HG03354 (cell line): Measurements from ENCODE around the gene IL10.
A peak's percentile ranks its signal among the peaks of the same experiment; 100 is the strongest.

ENCODE experiments used
- ATAC-seq: cut with Tn5 transposase; IDR thresholded peaks from one replicate; pipeline ENCODE4 v1.9.1; 2021; ENCODE audit warnings: mild to moderate bottlenecking; ENCODE audit not compliant: unreplicated experiment, poor library complexity, severe bottlenecking

IL10 gene

DNA sequence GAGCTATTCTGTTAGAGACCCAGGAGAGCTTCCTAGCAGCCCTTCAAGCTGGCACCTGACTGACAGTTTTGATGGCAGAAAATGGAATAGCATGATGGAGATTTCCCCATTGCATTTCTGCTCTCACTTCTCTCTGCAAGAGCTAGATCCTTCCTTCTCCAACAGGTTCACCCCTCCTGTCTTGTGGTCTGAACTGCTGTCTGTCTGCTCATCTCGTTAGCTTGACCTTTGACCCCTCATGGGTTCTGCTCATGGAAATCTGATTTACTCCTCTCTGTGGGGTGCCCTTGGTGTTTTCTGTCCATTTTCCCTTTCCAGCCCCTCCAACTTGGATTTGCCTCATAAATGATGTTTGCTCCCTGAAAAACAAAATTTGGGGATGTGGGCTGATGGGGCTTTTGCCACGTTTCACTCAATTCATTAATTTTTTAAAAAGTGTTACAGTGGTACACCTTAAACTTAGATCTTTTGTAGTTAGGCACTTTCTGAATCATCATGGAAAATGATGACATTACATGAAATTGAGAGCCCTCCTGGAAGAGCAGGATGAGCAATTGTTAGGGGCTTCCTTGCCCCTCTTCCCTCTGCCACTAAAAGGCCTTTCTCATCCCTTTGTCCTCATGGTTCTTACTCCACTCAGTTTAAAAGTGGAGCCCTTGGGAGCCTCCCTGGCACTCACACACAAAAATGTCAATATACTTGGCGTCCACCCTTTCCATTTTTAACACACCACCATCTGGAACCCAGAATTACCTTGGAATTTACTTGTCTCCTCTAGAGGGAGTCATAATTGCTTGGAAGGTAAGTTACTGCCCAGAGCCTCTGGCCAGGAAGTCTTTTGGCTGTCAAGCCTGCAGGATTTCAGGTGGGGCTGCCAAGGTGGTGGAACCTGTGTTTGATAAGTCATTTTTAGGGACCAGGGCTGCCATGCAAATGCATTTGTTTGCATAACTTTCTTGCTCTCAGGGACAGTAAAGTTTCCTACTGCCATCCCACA is 33.6 kb downstream of the IL10 start:
- no peak for ATAC-seq

DNA sequence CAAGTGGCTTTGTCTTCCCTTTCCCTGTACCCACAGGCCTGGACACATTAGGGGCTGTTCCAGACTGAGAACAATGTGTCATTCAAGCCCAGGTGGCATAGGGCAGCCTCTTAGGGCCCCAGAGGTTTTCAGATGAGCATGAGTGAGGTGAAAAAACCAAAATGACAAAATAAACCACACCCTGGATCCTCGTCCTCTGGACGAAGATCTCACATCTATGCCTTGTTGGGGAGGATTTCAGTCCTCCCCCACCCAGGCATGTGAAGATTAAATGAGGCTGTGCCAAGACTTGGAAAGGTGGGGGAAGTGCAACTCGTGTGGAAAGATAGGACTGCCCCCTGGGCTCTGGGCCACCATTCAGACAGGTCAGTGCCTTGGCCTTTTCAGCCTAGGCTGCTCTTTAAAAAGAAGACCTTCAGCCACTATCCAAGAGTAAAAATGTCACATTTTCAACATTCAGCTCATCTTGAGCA is 34.5 kb downstream of the IL10 start:
- ATAC-seq = peak; percentile 15

DNA sequence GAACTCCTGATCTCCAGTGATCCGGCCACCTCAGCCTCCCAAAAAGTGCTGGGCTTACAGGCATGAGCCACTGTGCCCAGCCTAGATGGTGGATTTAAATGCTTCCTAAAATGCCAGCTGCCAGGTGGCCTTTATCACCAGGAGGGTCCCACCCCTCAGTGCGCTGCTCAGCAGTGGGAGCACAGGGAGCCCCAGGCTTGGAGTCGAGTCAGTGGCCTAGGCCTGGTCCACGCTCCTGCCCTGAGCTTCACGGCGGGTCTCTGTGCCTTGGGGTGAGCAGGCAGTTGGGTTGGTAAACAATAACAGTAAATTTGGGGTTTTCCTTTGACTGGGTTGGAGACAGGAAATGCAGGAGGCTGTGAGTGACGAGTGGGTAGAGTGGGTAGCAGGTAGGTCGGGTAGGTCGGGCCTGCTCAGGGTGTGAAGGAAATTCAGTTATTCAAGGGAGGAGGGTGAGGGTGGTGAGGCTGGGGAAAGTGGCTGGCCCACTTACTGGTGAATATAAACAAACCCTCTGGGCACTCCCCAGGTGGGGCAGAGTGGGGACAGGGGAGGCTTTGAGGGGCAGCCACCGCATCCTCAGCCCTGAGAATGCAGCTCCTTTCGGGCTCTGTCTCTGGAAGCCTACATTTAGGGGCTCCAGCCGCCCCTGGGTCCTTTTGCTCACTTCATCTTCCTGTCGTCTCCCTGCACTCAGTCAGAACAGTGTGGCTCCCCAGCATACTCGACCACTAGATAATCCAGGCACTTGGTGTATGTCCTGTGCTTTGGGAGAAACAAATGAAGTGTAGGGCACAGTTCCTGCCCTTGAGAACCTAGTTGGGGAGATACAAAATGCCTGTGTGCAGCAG is 35.2 kb downstream of the IL10 start:
- ATAC-seq = no peak

DNA sequence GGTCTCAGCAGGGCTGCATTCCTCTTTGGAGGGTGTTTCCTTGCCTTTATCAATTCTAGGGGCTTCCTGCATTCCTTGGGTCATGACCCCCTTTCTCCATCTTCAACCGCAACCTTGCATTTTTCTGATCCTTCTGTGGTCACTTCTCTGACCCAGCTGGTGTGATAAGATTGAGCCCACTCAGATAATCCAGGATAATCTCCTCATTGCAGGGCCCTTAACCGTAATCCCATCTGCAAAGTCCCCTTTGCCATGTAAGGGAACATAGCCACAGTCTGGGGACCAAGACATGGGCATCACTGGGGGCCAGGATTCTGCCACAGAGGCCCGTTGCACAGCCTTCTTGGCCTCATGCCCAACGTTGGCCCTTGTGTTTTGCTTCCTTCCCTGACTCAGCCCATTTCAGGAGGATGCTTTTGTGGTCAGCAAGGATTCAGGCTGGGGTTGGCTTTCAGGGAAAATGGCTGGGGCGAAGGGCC is 36.7 kb downstream of the IL10 start:
- ATAC-seq = no peak

DNA sequence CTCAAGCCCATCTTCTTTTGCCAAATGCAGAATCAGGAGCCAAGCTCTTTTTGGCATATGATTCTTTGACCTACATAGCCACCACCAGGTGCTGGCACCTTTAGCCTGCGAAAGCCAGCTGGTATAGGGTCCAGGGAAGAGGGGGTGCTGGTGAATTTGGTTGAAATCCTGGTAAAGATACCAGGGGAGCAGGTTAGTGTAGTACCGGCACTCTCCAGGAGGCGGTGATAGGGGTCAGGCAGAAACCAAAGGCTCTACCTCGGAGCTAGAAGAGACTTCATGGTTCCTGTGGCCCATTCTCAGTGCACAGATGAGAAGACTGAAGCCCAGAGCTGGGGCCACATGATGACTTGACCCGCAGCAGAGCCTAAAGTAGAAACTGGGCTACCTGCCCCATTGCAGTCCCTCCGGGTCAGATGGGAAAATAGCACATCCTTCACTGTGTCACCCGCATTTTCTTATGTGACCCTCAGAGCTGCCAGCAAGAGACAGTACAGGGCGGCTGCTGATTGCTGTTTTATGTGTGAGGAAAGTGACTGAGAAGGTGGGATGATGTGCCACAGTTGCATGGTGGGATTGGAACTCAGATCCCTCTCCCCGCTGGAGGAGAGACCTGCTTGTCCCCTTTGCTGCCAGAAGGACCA is 37.7 kb downstream of the IL10 start:
- no peak for ATAC-seq

DNA sequence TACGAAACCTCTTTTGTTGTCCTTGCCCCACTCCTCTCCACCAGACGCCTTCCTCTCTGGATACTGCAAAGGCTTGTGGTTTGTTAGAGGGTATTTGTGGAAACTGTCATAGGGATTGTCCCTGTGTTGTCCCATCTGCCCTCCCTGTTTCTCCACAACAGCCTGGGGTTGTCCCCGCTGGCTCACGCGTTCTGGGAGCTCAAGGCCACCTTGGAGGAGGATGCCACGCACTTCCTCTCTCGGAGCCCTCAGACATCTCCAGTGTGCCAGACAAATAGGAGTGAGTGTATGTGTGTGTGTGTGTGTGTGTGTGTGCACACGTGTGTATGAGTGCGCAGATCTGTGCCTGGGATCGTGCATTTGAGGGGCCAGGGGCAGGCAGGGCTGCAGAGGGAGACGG is 39.3 kb downstream of the IL10 start:
- ATAC-seq = no peak

DNA sequence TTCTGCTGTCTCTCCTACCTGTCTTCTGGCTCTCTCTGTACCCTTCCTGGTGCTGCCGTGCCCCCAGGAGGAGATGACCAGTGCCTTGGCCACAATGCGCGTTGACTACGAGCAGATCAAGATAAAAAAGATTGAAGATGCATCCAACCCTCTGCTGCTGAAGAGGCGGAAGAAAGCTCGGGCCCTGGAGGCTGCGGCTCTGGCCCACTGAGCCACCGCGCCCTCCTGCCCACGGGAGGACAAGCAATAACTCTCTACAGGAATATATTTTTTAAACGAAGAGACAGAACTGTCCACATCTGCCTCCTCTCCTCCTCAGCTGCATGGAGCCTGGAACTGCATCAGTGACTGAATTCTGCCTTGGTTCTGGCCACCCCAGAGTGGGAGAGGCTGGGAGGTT is 39.8 kb downstream of the IL10 start:
- no peak for ATAC-seq

DNA sequence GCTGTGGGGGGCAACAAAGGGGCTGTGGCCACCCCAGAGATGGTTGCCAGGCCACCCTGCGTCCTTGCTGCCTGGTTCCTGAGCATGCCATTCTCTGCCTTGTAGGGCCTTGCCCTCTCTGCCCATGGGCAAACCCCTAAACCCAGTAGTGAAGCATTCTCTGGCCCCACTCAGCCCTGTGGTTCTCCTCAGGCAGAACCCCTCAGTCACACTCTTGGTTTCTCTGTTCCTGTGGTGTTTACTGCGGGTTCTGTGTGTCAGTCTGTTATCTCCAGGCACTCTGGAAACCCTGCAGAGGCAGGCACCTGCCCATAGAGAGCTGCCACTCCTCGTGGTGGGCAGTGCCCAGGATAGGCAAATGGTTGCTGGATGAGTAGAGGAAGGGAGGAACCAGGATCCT is 42.8 kb downstream of the IL10 start:
- ATAC-seq = no peak

DNA sequence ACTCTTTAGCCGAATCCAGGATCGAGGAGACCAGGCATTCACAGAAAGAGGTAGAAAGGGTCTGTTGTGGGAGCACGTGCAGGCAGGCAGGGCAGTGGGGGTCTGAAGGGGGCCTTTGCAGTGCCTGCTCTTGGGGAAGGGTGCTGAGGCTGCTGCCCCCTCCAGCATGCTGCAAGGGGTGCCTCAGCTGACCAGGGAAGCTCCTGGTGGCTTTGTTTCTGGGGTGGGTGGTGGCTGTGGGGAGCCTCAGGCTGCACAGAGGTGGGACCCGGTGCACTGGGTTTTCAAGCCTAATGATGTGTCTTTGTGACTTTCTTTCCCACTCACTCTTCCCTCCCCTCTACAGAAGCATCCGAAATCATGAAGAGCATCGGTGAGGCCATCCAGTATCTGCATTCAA is 43.2 kb downstream of the IL10 start:
- ATAC-seq = no peak

DNA sequence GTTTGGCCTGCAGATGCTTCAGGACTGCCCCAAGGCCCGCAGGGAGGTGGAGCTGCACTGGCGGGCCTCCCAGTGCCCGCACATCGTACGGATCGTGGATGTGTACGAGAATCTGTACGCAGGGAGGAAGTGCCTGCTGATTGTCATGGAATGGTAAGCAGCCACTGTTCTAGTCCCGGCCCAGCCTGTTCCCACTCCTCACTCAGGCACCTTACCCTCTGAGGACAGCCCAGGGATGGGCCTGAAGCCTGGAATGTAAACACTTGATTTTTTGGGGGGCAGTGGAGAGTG is 43.7 kb downstream of the IL10 start:
- no peak for ATAC-seq

DNA sequence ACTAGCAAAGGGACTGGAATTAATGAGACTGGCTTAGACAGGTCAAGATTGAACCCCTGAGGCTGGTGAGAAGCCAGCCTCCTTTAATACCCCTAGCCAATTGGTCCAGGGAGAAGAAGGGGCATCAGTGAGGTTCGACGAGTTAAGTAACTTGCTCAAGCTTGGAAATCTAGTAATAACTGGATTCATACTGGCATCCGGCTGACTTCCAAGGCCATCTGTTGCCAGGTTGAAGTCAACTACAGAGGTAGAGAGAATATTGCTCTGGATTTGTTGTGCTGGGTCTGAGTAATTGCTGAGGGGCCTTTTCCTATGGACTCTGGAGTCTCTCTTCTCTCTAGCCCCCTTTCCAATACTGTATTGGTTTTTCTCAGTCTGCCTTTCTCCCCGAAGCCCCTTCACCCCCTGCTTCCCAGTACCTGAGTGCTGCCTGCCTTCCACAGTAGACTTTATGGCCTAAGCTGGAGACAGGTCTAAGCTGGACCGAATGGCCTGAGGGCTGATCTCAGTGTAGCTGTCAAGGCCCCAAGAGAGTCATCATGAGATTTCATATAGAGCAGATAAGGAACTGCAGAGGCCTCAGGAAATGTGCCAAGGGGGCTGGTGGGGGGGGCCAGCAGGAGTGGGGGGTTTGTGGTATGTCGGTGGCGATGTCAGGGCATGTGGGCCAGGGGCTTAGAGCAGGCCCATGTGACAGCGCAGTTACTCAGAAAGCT is 44.2 kb downstream of the IL10 start:
- ATAC-seq = no peak

DNA sequence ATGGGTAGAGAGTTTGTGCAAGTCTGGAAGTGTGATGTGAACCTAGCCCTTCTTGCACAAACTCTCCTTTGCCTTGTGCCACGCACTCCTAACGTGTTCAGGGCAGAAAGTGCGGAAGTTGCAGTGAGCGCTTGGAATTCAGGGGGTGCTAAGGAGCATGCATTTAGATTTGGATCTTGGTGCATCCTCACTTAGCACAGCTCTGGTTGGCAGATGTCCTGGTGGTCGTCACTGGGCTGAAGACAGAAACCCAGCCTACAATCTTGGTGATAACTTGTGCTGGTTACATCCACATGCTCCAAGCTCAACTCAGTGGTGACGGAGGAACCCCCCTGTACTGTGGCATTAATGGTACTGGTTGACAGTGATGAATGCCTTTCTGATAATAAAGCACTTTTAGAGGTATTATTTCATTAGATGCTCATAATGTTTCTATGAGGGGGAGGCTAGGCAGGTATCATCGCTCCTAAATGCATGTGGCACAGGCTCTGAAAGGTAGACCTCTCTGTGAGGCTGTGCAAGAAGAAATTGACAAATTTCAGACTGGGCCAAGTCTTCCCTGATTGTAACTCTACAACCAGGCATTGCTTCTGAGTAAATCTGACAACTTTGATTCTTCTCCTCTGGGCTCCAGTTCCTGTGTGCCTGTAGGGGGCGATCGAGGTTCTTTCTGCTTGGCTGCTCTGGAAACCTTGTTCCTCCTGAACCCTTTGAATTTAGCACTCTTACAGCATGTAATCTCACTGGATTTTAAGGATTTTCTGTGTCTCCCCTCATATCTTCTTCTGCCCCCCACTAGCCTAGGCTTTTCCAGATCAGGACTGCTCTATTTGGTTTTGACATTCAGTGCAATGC is 47.0 kb downstream of the IL10 start:
- no peak for ATAC-seq

DNA sequence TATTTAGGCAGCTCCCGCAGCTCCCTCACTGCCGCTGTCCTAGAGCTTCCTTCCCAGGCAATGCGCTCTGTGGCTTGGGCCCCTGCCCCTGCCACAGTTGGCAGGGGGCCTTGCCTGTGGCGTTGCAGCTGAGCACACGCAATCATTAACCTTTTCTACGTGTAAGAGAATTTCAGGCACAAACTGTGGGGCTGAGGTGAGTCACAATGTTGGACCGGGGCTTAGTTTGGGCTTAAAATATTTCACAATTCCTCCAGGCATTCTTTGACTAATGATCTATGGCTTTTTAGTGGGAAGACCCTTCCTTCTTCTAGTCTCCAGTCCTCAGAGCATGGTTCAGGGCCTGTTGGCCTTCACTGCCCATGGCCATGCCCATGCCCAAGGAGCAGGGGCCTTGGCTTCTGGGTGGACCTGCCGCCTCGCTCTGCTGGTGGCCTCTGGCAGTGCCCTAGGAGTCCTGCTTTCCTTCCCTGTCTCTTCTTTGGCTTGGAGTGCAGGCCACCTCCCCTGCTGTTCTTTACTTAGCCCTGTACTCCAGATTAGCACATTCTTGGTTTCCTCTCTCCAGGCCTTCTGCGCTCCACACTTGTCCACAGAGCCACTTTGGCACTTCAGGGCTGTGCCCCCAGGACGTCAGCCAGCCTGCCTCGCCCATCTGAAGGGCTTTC is 48.4 kb downstream of the IL10 start:
- ATAC-seq = no peak

DNA sequence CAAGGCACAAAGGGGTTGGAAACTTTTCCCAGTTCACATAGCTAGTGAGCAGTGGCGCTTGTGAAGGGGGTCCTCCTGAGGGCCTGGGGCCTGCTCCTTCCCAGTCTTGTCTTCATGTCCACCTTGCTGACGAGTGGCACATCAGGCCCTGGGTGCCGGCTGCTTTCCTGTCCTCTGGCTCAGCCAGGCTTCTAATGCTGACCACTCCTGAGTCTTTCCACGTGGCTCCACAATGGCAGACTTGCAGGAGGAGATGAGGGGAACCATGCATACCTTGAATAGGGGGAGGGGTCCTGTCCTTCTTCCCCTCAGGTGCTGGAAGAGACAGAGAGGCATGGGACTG is 48.9 kb downstream of the IL10 start:
- no peak for ATAC-seq

DNA sequence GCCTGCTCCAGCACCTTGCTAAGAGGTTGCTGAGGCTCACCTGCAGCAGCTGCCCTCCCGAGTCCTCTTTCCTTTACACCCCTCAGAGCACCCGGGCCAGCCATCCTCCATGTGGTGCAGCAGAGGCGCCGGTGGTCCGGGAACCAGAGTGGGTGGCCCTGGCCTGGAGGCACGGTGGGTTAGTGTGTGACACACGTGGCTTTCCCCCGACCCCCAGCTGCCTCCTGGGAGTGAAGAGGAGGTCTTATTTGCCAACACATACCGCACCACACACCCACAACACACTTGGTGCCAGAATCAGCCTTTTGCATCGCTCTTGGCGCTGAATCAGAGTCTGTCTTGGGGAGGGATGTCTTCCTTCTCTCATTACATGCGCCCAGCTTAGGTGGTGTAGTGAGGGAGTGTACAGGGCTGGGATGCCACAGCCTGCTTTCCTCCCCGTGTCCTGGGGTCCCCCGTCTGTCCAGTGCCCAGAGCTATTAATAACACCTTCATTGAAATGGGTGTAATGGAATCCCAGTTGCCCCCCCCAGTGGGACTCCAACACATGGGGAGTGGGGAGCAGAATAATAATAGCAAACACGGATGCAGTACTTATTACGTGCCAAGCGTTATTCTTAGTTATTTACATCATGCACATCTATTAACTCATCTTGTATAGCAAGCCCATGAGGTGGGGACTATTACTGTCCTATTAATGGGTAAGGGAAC is 49.4 kb downstream of the IL10 start:
- ATAC-seq = no peak

DNA sequence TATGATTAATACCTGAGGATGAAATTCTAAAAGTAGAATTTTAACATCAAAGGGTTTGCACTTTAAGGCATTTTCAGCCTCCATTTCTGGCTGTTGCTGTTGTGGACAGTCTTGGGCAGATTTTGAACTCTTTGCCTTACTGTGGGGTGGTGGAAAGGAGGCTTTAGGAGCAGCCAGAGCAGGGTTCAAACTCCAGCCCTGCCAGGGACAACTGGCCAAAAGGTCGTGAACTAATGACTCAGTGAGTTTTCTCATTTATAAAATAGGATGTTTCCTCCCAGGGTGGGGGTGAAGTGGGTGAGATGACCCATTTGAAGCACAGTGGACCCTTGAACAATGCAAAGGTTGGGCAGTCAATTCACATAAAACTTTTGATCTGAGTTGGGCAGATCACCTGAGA is 50.8 kb downstream of the IL10 start:
- no peak for ATAC-seq

DNA sequence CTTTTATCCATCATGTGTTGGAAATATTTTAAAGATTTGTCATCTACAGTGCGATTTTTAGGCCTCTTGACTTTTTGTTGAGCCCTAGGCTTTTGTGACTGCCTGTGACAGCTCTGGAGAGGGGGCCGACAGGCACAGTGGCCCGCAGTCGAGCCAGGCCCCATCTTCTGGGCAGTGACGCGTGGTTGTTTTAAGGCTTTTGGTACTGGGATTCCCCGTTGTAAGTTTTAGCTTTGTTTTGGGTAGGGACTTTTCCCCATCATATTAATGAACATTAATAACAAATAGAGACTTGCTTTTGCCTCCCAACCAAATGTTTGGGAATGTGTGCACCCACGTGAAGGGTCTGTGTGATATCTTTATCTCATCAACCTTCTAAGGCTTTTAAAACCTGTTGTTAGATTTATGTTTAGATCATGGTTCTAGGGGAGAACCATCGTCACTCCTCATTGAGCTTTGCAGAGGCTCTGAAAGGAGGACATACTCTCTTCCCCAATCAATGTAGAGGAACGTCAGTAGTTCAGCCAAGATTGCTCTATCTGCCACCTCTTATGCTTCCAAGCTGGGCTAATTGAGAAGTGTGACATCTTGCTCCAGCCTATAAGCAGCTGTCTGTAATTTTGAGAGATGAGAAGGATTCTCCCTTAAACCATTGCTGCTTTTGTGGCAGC is 53.0 kb downstream of the IL10 start:
- ATAC-seq = no peak
